ENCODE results near the gene TRAF3.
A peak's percentile ranks its signal among the peaks of the same experiment; 100 is the strongest.

TRAF3 gene

GRCh38 chr14:102809870-102810269, 32.6 kb downstream of the TRAF3 start:
- Histone ChIP-seq H3K4me2 (ENCODE audit: low read length) (no peak overlapping the region), H3K27ac (ENCODE audit: low read depth, low read length, poor library complexity, severe bottlenecking) (peak overlapping the region; percentile 29), H3K79me2 (ENCODE audit: insufficient read depth, low read length) (peaks cover 23% of the 10 kb centered on the region), H3K4me3 (ENCODE audit: low read depth, low read length, poor library complexity, severe bottlenecking) (no peak overlapping the region), H3F3A (ENCODE audit: insufficient read depth, low read length) (no peaks in the 10 kb centered on the region), H3K9ac (ENCODE audit: low read length) (no peak overlapping the region), H3K9me2 (ENCODE audit: low read depth, low read length) (no peaks in the 10 kb centered on the region), H3K27me3 (ENCODE audit: insufficient read depth, low read length) (no peaks in the 10 kb centered on the region), H4K20me1 (ENCODE audit: insufficient read depth, low read length) (no peaks in the 10 kb centered on the region), H2AFZ (ENCODE audit: low read length) (no peak overlapping the region), H3K36me3 (ENCODE audit: insufficient read depth, low read length) (no peaks in the 10 kb centered on the region), H3K9me3 (ENCODE audit: low read length) (no peaks in the 10 kb centered on the region), H3K4me1 (ENCODE audit: insufficient read depth, low read length, severe bottlenecking) (peaks cover 53% of the 10 kb centered on the region)
- TF ChIP-seq EZH2 (IDR thresholded peaks at IDR 0.05; ENCODE audit: borderline replicate concordance, low read length) = no peak

- no peak for TF ChIP-seq EZH2 (IDR thresholded peaks at IDR 0.05; ENCODE audit: borderline replicate concordance, low read length)
- TF ChIP-seq CTCF (IDR thresholded peaks at IDR 0.05; ENCODE audit: low read length) = no peak
- no peak overlapping the region for H3K9ac ChIP-seq (ENCODE audit: low read length)
- no peaks in the 10 kb centered on the region for H3K27me3 ChIP-seq (ENCODE audit: insufficient read depth, low read length)
- H3K4me1 ChIP-seq (ENCODE audit: insufficient read depth, low read length, severe bottlenecking) = peaks cover 46% of the 10 kb centered on the region
- no peaks in the 10 kb centered on the region for H4K20me1 ChIP-seq (ENCODE audit: insufficient read depth, low read length)
- H3F3A ChIP-seq (ENCODE audit: insufficient read depth, low read length) = no peaks in the 10 kb centered on the region
- H3K79me2 ChIP-seq (ENCODE audit: insufficient read depth, low read length) = peaks cover 23% of the 10 kb centered on the region
- peak overlapping the region; percentile 29 for H3K27ac ChIP-seq (ENCODE audit: low read depth, low read length, poor library complexity, severe bottlenecking)
- no peaks in the 10 kb centered on the region for H3K9me2 ChIP-seq (ENCODE audit: low read depth, low read length)
- no peaks in the 10 kb centered on the region for H3K36me3 ChIP-seq (ENCODE audit: insufficient read depth, low read length)
- no peak overlapping the region for H3K4me3 ChIP-seq (ENCODE audit: low read depth, low read length, poor library complexity, severe bottlenecking)
- H3K4me2 ChIP-seq (ENCODE audit: low read length) = no peak overlapping the region; the same call in 1 of the 2 replicates
- H2AFZ ChIP-seq (ENCODE audit: low read length) = no peak overlapping the region
- H3K9me3 ChIP-seq (ENCODE audit: low read length) = no peaks in the 10 kb centered on the region
Observed at GRCh38 chr14:102810523-102810922, 33.3 kb downstream of the TRAF3 start.

GRCh38 chr14:102811254-102811963, 34.2 kb downstream of the TRAF3 start:
- no peaks in the 10 kb centered on the region for H3K9me2 ChIP-seq (ENCODE audit: low read depth, low read length)
- no peaks in the 10 kb centered on the region for H3K36me3 ChIP-seq (ENCODE audit: insufficient read depth, low read length)
- no peak overlapping the region for H3K4me2 ChIP-seq (ENCODE audit: low read length)
- TF ChIP-seq EZH2 (IDR thresholded peaks at IDR 0.05; ENCODE audit: borderline replicate concordance, low read length) (no peak), CTCF (IDR thresholded peaks at IDR 0.05; ENCODE audit: low read length) (no peak)
- no peak overlapping the region for H2AFZ ChIP-seq (ENCODE audit: low read length)
- H3K79me2 ChIP-seq (ENCODE audit: insufficient read depth, low read length) = peaks cover 23% of the 10 kb centered on the region
- H3K4me3 ChIP-seq (ENCODE audit: low read depth, low read length, poor library complexity, severe bottlenecking) = no peak overlapping the region
- H3F3A ChIP-seq (ENCODE audit: insufficient read depth, low read length) = no peaks in the 10 kb centered on the region
- no peaks in the 10 kb centered on the region for H3K27me3 ChIP-seq (ENCODE audit: insufficient read depth, low read length)
- no peak overlapping the region for H3K9ac ChIP-seq (ENCODE audit: low read length)
- peaks cover 37% of the 10 kb centered on the region for H3K4me1 ChIP-seq (ENCODE audit: insufficient read depth, low read length, severe bottlenecking)
- no peaks in the 10 kb centered on the region for H4K20me1 ChIP-seq (ENCODE audit: insufficient read depth, low read length)
- no peaks in the 10 kb centered on the region for H3K9me3 ChIP-seq (ENCODE audit: low read length)
- no peak overlapping the region for H3K27ac ChIP-seq (ENCODE audit: low read depth, low read length, poor library complexity, severe bottlenecking)

- Histone ChIP-seq H3K4me1 (ENCODE audit: insufficient read depth, low read length, severe bottlenecking) (peaks cover 32% of the 10 kb centered on the region), H3K9me2 (ENCODE audit: low read depth, low read length) (no peaks in the 10 kb centered on the region), H3K4me3 (ENCODE audit: low read depth, low read length, poor library complexity, severe bottlenecking) (no peak overlapping the region), H3K9me3 (ENCODE audit: low read length) (no peaks in the 10 kb centered on the region), H3F3A (ENCODE audit: insufficient read depth, low read length) (no peaks in the 10 kb centered on the region), H3K36me3 (ENCODE audit: insufficient read depth, low read length) (no peaks in the 10 kb centered on the region), H3K4me2 (ENCODE audit: low read length) (no peak overlapping the region), H2AFZ (ENCODE audit: low read length) (no peak overlapping the region), H4K20me1 (ENCODE audit: insufficient read depth, low read length) (no peaks in the 10 kb centered on the region), H3K79me2 (ENCODE audit: insufficient read depth, low read length) (peaks cover 23% of the 10 kb centered on the region), H3K27me3 (ENCODE audit: insufficient read depth, low read length) (no peaks in the 10 kb centered on the region), H3K27ac (ENCODE audit: low read depth, low read length, poor library complexity, severe bottlenecking) (no peak overlapping the region), H3K9ac (ENCODE audit: low read length) (no peak overlapping the region)
- no peak for TF ChIP-seq CTCF (IDR thresholded peaks at IDR 0.05; ENCODE audit: low read length)
- no peak for TF ChIP-seq EZH2 (IDR thresholded peaks at IDR 0.05; ENCODE audit: borderline replicate concordance, low read length)
Observed at GRCh38 chr14:102811971-102812370, 34.7 kb downstream of the TRAF3 start.

Measured in OCI-LY1 (cell line).